ES-I3 (cell line): ENCODE measurements around the gene PPCS.
"Not testable (repeated sequence)": the region's sequence is repeated elsewhere in the genome, so short reads cannot be mapped to it uniquely, and the experiment has no call there.

Experiments used
- H3K36me3 ChIP-seq: 2 replicates; pipeline ENCODE4 v1.6.1; 2013; ENCODE audit warnings: mild to moderate bottlenecking, low read length, control low read depth, moderate library complexity; ENCODE audit not compliant: insufficient read depth
- H3K4me1 ChIP-seq: 2 replicates; pipeline ENCODE4 v1.6.1; 2013; ENCODE audit warnings: mild to moderate bottlenecking, control low read depth, low read length; ENCODE audit not compliant: insufficient read depth
- H3K9ac ChIP-seq: 2 replicates; pipeline ENCODE4 v1.6.1; 2013; ENCODE audit warnings: low read depth, mild to moderate bottlenecking, low read length, moderate library complexity
- H3K9me3 ChIP-seq: 2 replicates; pipeline ENCODE4 v1.6.1; 2013; ENCODE audit warnings: mild to moderate bottlenecking, low read length, moderate library complexity; ENCODE audit not compliant: control insufficient read depth, insufficient read depth

Gene PPCS

GRCh38 chr1:42469727-42470126 is 13.4 kb downstream of the PPCS start:
- H3K4me1 ChIP-seq, result no peaks in the 10 kb centered on the region
- H3K9ac ChIP-seq, result no peak overlapping the region
- no peaks in the 10 kb centered on the region for H3K36me3 ChIP-seq
- H3K9me3 ChIP-seq, result no peaks in the 10 kb centered on the region

GRCh38 chr1:42476605-42477004 is 20.3 kb downstream of the PPCS start:
- Histone ChIP-seq H3K36me3 (no peaks in the 10 kb centered on the region), H3K9me3 (no peaks in the 10 kb centered on the region), H3K9ac (no peak overlapping the region), H3K4me1 (no peaks in the 10 kb centered on the region)

GRCh38 chr1:42477354-42477753 is 21.0 kb downstream of the PPCS start:
- not testable (repeated sequence) for H3K36me3 ChIP-seq, H3K4me1 ChIP-seq, H3K9me3 ChIP-seq, H3K9ac ChIP-seq

- H3K4me1 ChIP-seq, result no peaks in the 10 kb centered on the region
- no peaks in the 10 kb centered on the region for H3K9me3 ChIP-seq
- no peaks in the 10 kb centered on the region for H3K36me3 ChIP-seq
- no peak overlapping the region for H3K9ac ChIP-seq
Observed at GRCh38 chr1:42477775-42478174, 21.4 kb downstream of the PPCS start.

GRCh38 chr1:42479621-42480020 is 23.3 kb downstream of the PPCS start:
- Histone ChIP-seq H3K36me3 (no peaks in the 10 kb centered on the region), H3K9me3 (no peaks in the 10 kb centered on the region), H3K9ac (no peak overlapping the region), H3K4me1 (no peaks in the 10 kb centered on the region)

- H3K36me3 ChIP-seq, result no peaks in the 10 kb centered on the region
- H3K4me1 ChIP-seq, result no peaks in the 10 kb centered on the region
- H3K9me3 ChIP-seq, result no peaks in the 10 kb centered on the region
- no peak overlapping the region for H3K9ac ChIP-seq
Observed at GRCh38 chr1:42480921-42481320, 24.6 kb downstream of the PPCS start.

GRCh38 chr1:42482635-42483153 is 26.4 kb downstream of the PPCS start:
- H3K9ac ChIP-seq, result no peak overlapping the region
- H3K36me3 ChIP-seq, result no peaks in the 10 kb centered on the region
- H3K4me1 ChIP-seq, result no peaks in the 10 kb centered on the region

GRCh38 chr1:42484382-42484781 is 28.0 kb downstream of the PPCS start:
- no peaks in the 10 kb centered on the region for H3K9me3 ChIP-seq
- H3K9ac ChIP-seq, result no peak overlapping the region
- no peaks in the 10 kb centered on the region for H3K36me3 ChIP-seq
- no peaks in the 10 kb centered on the region for H3K4me1 ChIP-seq

More at GRCh38 chr1:42482635-42483153, 26.4 kb downstream of the PPCS start:
- H3K9me3 ChIP-seq, result no peaks in the 10 kb centered on the region

GRCh38 chr1:42490237-42490636 is 33.9 kb downstream of the PPCS start:
- Histone ChIP-seq H3K9ac (no peak overlapping the region), H3K36me3 (no peaks in the 10 kb centered on the region), H3K4me1 (no peaks in the 10 kb centered on the region), H3K9me3 (no peaks in the 10 kb centered on the region)

- not testable (repeated sequence) for H3K4me1 ChIP-seq, H3K9ac ChIP-seq, H3K36me3 ChIP-seq
- H3K9me3 ChIP-seq, result peaks cover 14% of the 10 kb centered on the region; the same call in 1 of the 2 replicates
Observed at GRCh38 chr1:42502031-42502430, 45.7 kb downstream of the PPCS start.

- Histone ChIP-seq H3K9me3 (peaks cover 25% of the 10 kb centered on the region), H3K4me1 (no peaks in the 10 kb centered on the region), H3K9ac (no peak overlapping the region), H3K36me3 (peaks cover 3% of the 10 kb centered on the region; the same call in 1 of the 2 replicates)
Observed at GRCh38 chr1:42504535-42505128, 48.3 kb downstream of the PPCS start.

GRCh38 chr1:42506576-42506975 is 50.2 kb downstream of the PPCS start:
- no peak overlapping the region for H3K9ac ChIP-seq
- H3K36me3 ChIP-seq, result peaks cover 3% of the 10 kb centered on the region; the same call in 1 of the 2 replicates
- H3K9me3 ChIP-seq, result peaks cover 36% of the 10 kb centered on the region
- H3K4me1 ChIP-seq, result no peaks in the 10 kb centered on the region
